ENCODE results near the gene CLCN2.
A peak's percentile ranks its signal among the peaks of the same experiment; 100 is the strongest.

CLCN2 gene

GRCh38 chr3:184322731-184323487, 38.5 kb downstream of the CLCN2 start:
- TF ChIP-seq CTCF (IDR thresholded peaks at IDR 0.05; ENCODE audit: unreplicated experiment in 3 of 3) = no peak
- H3K36me3 Mint-ChIP-seq (ENCODE audit: low read depth) = peaks cover 84% of the 10 kb centered on the region
- no peaks in the 10 kb centered on the region for H3K9me3 Mint-ChIP-seq
- no peaks in the 10 kb centered on the region for H3K27me3 Mint-ChIP-seq (ENCODE audit: low read depth)
- no peak overlapping the region for H3K4me3 Mint-ChIP-seq
- H3K27ac Mint-ChIP-seq = no peak overlapping the region
- H3K4me1 Mint-ChIP-seq = peaks cover 9% of the 10 kb centered on the region

- Mint-ChIP-seq H3K4me1 (peaks cover 21% of the 10 kb centered on the region), H3K9me3 (no peaks in the 10 kb centered on the region), H3K27ac (no peak overlapping the region), H3K36me3 (ENCODE audit: low read depth) (peaks cover 82% of the 10 kb centered on the region), H3K4me3 (no peak overlapping the region), H3K27me3 (ENCODE audit: low read depth) (no peaks in the 10 kb centered on the region)
- no peak for TF ChIP-seq CTCF (IDR thresholded peaks at IDR 0.05; ENCODE audit: unreplicated experiment in 3 of 3)
These were observed 39.7 kb downstream of the CLCN2 start for GRCh38 chr3:184321666-184322065.

- H3K9me3 Mint-ChIP-seq = no peaks in the 10 kb centered on the region
- no peak overlapping the region for H3K27ac Mint-ChIP-seq
- no peaks in the 10 kb centered on the region for H3K27me3 Mint-ChIP-seq (ENCODE audit: low read depth)
- TF ChIP-seq CTCF (IDR thresholded peaks at IDR 0.05; ENCODE audit: unreplicated experiment in 3 of 3) = no peak
- peaks cover 68% of the 10 kb centered on the region for H3K36me3 Mint-ChIP-seq (ENCODE audit: low read depth)
- peaks cover 27% of the 10 kb centered on the region for H3K4me1 Mint-ChIP-seq
- H3K4me3 Mint-ChIP-seq = no peak overlapping the region
These were observed 41.3 kb downstream of the CLCN2 start for GRCh38 chr3:184320104-184320445.

- TF ChIP-seq CTCF (IDR thresholded peaks at IDR 0.05; ENCODE audit: unreplicated experiment in 3 of 3) = no peak
- no peaks in the 10 kb centered on the region for H3K27me3 Mint-ChIP-seq (ENCODE audit: low read depth)
- H3K4me1 Mint-ChIP-seq = peaks cover 27% of the 10 kb centered on the region
- peaks cover 42% of the 10 kb centered on the region for H3K36me3 Mint-ChIP-seq (ENCODE audit: low read depth)
- no peaks in the 10 kb centered on the region for H3K9me3 Mint-ChIP-seq
- H3K27ac Mint-ChIP-seq = peak overlapping the region; percentile 48 to 95 (median 90)
- peak overlapping the region; percentile 87 to 90 (median 89) for H3K4me3 Mint-ChIP-seq
These were observed 44.2 kb downstream of the CLCN2 start for GRCh38 chr3:184317201-184317600.

- H3K4me1 Mint-ChIP-seq = peaks cover 27% of the 10 kb centered on the region
- TF ChIP-seq CTCF (IDR thresholded peaks at IDR 0.05; ENCODE audit: unreplicated experiment in 3 of 3) = no peak
- H3K4me3 Mint-ChIP-seq = peak overlapping the region; percentile 87 to 90 (median 89)
- H3K27ac Mint-ChIP-seq = peak overlapping the region; percentile 75 to 95 (median 90)
- no peaks in the 10 kb centered on the region for H3K27me3 Mint-ChIP-seq (ENCODE audit: low read depth)
- no peaks in the 10 kb centered on the region for H3K9me3 Mint-ChIP-seq
- peaks cover 39% of the 10 kb centered on the region for H3K36me3 Mint-ChIP-seq (ENCODE audit: low read depth)
These were observed 44.6 kb downstream of the CLCN2 start for GRCh38 chr3:184316792-184317191.

Measured in nephron (organoid).